ENCODE data around the gene SYT1. TPM values are rescaled to one million over a fixed set of nuclear protein-coding genes. Genes with fewer than 3 reads are reported as not detected.

Gene SYT1
- total RNA-seq (2022; extraction: Qiagen RNA extraction) = 5.0 to 7.2 TPM (median 5.7 TPM) in 5 replicates

DNA sequence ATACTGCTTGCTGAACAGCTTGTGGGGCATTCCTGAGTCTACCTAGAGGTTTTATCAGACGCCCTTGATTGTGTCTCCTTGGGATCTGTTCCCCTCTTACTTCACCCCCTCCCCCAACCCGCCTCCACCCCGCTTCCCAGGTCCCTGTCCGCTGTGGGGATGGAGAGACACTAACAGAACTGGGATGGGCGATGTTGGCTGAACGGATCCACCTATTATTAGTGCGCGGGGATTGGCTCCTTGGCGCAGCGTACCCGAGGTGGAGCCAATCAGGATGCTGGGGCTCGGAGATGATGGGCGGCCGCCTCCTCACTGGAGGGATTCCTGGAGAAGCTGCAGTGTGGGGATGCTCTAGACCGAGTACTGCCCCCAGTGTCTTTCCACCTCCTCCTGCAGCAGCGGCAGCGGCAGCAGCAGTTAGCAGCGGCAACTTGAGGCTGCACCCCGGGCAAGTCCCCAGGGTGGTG is at the start of gene SYT1:
TSS of gene SYT1 (plus strand) at position 372 of the 467 bp plus-strand sequence.

Measured in A549 treated with CORT108297 at 1 μM for 4 hours (cell line).